HCT116 (cell line): Measurements from ENCODE around the gene RAD17. TPM values are rescaled to one million over a fixed set of nuclear protein-coding genes. Genes with fewer than 3 reads are reported as not detected.

Source experiments
- ATAC-seq: fragments of 200-7000 bp; cut with Tn5 transposase; 2 replicates; pipeline ENCODE4 v1.9.1; 2020; ENCODE audit warnings: mild to moderate bottlenecking, moderate library complexity
- BruUV-seq: library from RNA; stranded (reverse); fragments of 400-500 nt; replicated peaks from 2 replicates; lab custom pipeline; 2021; lab: Mats Ljungman, UMichigan
- CTCF ChIA-PET: fragments of 300-600 bp; sonication (Branson Sonifier 250); formaldehyde crosslinking; loops from one replicate; lab custom pipeline; 2021; ENCODE audit warnings: antibody characterized with exemption; lab: Charles Lee
- POLR2A ChIA-PET: fragments of 300-600, 350-600 bp; sonication (Branson Sonifier 250); formaldehyde crosslinking; loops from one replicate; lab custom pipeline; 2021; ENCODE audit warnings: antibody characterized with exemption; lab: Charles Lee
- RAD21 ChIA-PET, 2 experiments: fragments of 300-600 bp; sonication (Branson Sonifier 250); formaldehyde crosslinking; loops; one replicate each; lab custom pipeline; 2023; ENCODE audit warnings: low total read pairs in 2 of 2; ENCODE audit not compliant: uncharacterized antibody in 2 of 2, unreplicated experiment in 2 of 2, low non-redundant PET in 1 of 2; lab: Charles Lee
- DNase-seq: peaks from one replicate; pipeline ENCODE4 v3.0.0-alpha.2; 2010; ENCODE audit warnings: low read depth, low spot score
- H2AFZ ChIP-seq: fragments of 200-600 bp; shearing (Covaris generic), sonication (generic); 2 replicates; pipeline ENCODE4 v1.6.1; 2017; ENCODE audit warnings: low read depth, mixed run types, mixed read lengths, antibody characterized with exemption, low read length; ENCODE audit not compliant: poor library complexity, severe bottlenecking
- H3K27ac ChIP-seq: 2 replicates; pipeline ENCODE4 v1.5.1; 2012; ENCODE audit warnings: low read depth, low read length
- H3K27me3 ChIP-seq: fragments of 200-600 bp; sonication (generic); 2 replicates; pipeline ENCODE4 v1.6.1; 2016; ENCODE audit warnings: mixed run types, low read length, mixed read lengths; ENCODE audit not compliant: insufficient read depth
- H3K36me3 ChIP-seq, 2 experiments: fragments of 200-500 bp in 1 of 2; fragments of 200-600 bp in 1 of 2; sonication (Bioruptor generic) in 1 of 2; sonication (generic) in 1 of 2; 2 replicates each; pipeline versions ENCODE4 v1.5.1 to v1.6.1; 2014 to 2016; ENCODE audit warnings: low read length in 2 of 2, inconsistent platforms in 1 of 2, mixed read lengths in 1 of 2, mixed run types in 1 of 2; ENCODE audit not compliant: insufficient read depth in 2 of 2, control insufficient read depth in 1 of 2
- H3K4me1 ChIP-seq, 2 experiments: fragments of 200-600 bp in 1 of 2; sonication (generic) in 1 of 2; 2 replicates each; pipeline versions ENCODE4 v1.5.1 to v1.6.1; 2012 to 2017; ENCODE audit warnings: low read length in 2 of 2, inconsistent platforms in 1 of 2, mild to moderate bottlenecking in 1 of 2, mixed read lengths in 1 of 2, mixed run types in 1 of 2, moderate library complexity in 1 of 2; ENCODE audit not compliant: insufficient read depth in 2 of 2, control insufficient read depth in 1 of 2
- H3K4me2 ChIP-seq: fragments of 200-600 bp; sonication (generic); 2 replicates; pipeline ENCODE4 v1.6.1; 2017; ENCODE audit warnings: mixed run types, low read length, mixed read lengths
- H3K4me3 ChIP-seq, 2 experiments: fragments of 200-600 bp in 1 of 2; sonication (generic) in 1 of 2; replicated peaks in 1 of 2; 2 replicates each; pipeline ENCODE4 v1.5.1; 2011 to 2016; ENCODE audit warnings: low read length in 2 of 2, control low read depth in 1 of 2, low read depth in 1 of 2, mild to moderate bottlenecking in 1 of 2, mixed read lengths in 1 of 2, mixed run types in 1 of 2
- H3K79me2 ChIP-seq: fragments of 200-600 bp; sonication (generic); 2 replicates; pipeline ENCODE4 v1.6.1; 2017; ENCODE audit warnings: mild to moderate bottlenecking, mixed run types, low read length, moderate library complexity, mixed read lengths; ENCODE audit not compliant: insufficient read depth
- H3K9ac ChIP-seq: fragments of 200-600 bp; sonication (generic); 2 replicates; pipeline ENCODE4 v1.6.1; 2016; ENCODE audit warnings: low read length, mixed read lengths
- H3K9me2 ChIP-seq: fragments of 200-600 bp; sonication (generic), shearing (Covaris generic); 2 replicates; pipeline ENCODE4 v1.6.1; 2017; ENCODE audit warnings: mixed run types, mild to moderate bottlenecking, moderate library complexity; ENCODE audit not compliant: insufficient read depth
- H3K9me3 ChIP-seq, 2 experiments: fragments of 200-500 bp in 1 of 2; fragments of 200-600 bp in 1 of 2; sonication (Bioruptor generic) in 1 of 2; sonication (generic) in 1 of 2; 2 replicates each; pipeline ENCODE4 v1.6.1; 2014 to 2017; ENCODE audit warnings: low read length in 2 of 2, mixed read lengths in 2 of 2, inconsistent platforms in 1 of 2, low read depth in 1 of 2, mild to moderate bottlenecking in 1 of 2, mixed run types in 1 of 2, moderate library complexity in 1 of 2; ENCODE audit not compliant: control insufficient read depth in 1 of 2, insufficient read depth in 1 of 2
- H4K20me1 ChIP-seq: fragments of 200-600 bp; sonication (generic), shearing (Covaris generic); 2 replicates; pipeline ENCODE4 v1.6.1; 2017; ENCODE audit warnings: mixed run types, mild to moderate bottlenecking, moderate library complexity; ENCODE audit not compliant: insufficient read depth
- CBX3 ChIP-seq: IDR thresholded peaks from 2 replicates; pipeline ENCODE4 v1.6.1; 2012; ENCODE audit warnings: low read depth
- EGR1 ChIP-seq: IDR thresholded peaks from 2 replicates; pipeline ENCODE4 v1.6.1; 2012; ENCODE audit warnings: low read depth
- ELF1 ChIP-seq: IDR thresholded peaks from 2 replicates; pipeline ENCODE4 v1.6.1; 2012; ENCODE audit warnings: low read depth, borderline replicate concordance
- EZH2phosphoT487 ChIP-seq: fragments of 200-600 bp; IDR thresholded peaks from 2 replicates; pipeline ENCODE4 v1.6.1; 2018; ENCODE audit warnings: antibody characterized with exemption, borderline replicate concordance
- MAX ChIP-seq: IDR thresholded peaks from 2 replicates; pipeline ENCODE4 v1.6.1; 2012
- POLR2AphosphoS5 ChIP-seq: IDR thresholded peaks from 2 replicates; pipeline ENCODE4 v1.6.1; 2011; ENCODE audit warnings: mild to moderate bottlenecking, low read depth, low read length, moderate library complexity
- REST ChIP-seq: IDR thresholded peaks from 2 replicates; pipeline ENCODE4 v1.6.1; 2012; ENCODE audit warnings: low read depth
- ZBTB33 ChIP-seq: IDR thresholded peaks from 2 replicates; pipeline ENCODE4 v1.6.1; 2011; ENCODE audit warnings: mild to moderate bottlenecking, low read length, moderate library complexity; ENCODE audit not compliant: insufficient replicate concordance; ENCODE audit errors: extremely low read depth
- intact Hi-C: fragments of 100-400 bp; cut with micrococcal nuclease; formaldehyde crosslinking; loops from 2 replicates; pipeline ENCODE4 v1.10.0; 2022
- total RNA-seq: library from RNA; stranded (reverse); gene quantifications from one replicate; pipeline ENCODE4 v1.2.1, GENCODE V29; 2021; ENCODE audit not compliant: unreplicated experiment

The RAD17 gene
- total RNA-seq, 1 experiment from 2014 or later = 29.0 TPM

GRCh38 chr5:69431424-69432303 is 62.0 kb downstream of the RAD17 start:
- peaks cover 7% of the 10 kb centered on the region in 2 experiments; a peak in 3 of 4 replicates for H3K36me3 ChIP-seq
- ChIA-PET RAD21 (no interaction called here), POLR2A (no interaction called here), CTCF (no interaction called here)
- no peaks in the 10 kb centered on the region for H3K4me1 ChIP-seq
- no peak overlapping the region for H3K4me3 ChIP-seq
- no peaks in the 10 kb centered on the region for H3K27me3 ChIP-seq
- H3K4me2 ChIP-seq = no peak overlapping the region
- no peaks in the 10 kb centered on the region for H3K79me2 ChIP-seq
- intact Hi-C loops = no loop called here
- ATAC-seq (no peak), DNase-seq (no peak)
- no peak overlapping the region for H3K9ac ChIP-seq
- H3K9me3 ChIP-seq = no peaks in the 10 kb centered on the region
- BruUV-seq = no TSS peak
- TF ChIP-seq CBX3 (no peak), ELF1 (no peak), EZH2phosphoT487 (no peak), POLR2AphosphoS5 (no peak)
- H4K20me1 ChIP-seq = no peaks in the 10 kb centered on the region
- no peak overlapping the region for H3K27ac ChIP-seq
- H3K9me2 ChIP-seq = no peaks in the 10 kb centered on the region
- H2AFZ ChIP-seq = no peak overlapping the region

- Histone ChIP-seq H2AFZ (no peak overlapping the region), H3K9ac (no peak overlapping the region), H3K27ac (no peak overlapping the region), H3K79me2 (no peaks in the 10 kb centered on the region), H3K9me3 (no peaks in the 10 kb centered on the region), H3K9me2 (no peaks in the 10 kb centered on the region), H3K36me3 (peaks cover 7% of the 10 kb centered on the region in 2 experiments; a peak in 3 of 4 replicates), H3K4me3 (no peak overlapping the region), H3K4me1 (no peaks in the 10 kb centered on the region), H3K4me2 (no peak overlapping the region), H3K27me3 (no peaks in the 10 kb centered on the region), H4K20me1 (no peaks in the 10 kb centered on the region)
- POLR2A ChIA-PET = no interaction called here
- DNase-seq (no peak), ATAC-seq (no peak)
- intact Hi-C loops = no loop called here
- CTCF ChIA-PET = no interaction called here
- BruUV-seq = no TSS peak
- RAD21 ChIA-PET = no interaction called here
- TF ChIP-seq EZH2phosphoT487 = no peak
- TF ChIP-seq REST = no peak
- TF ChIP-seq EGR1 = no peak
- no peak for TF ChIP-seq MAX
- no peak for TF ChIP-seq ELF1
- no peak for TF ChIP-seq ZBTB33
Measured at GRCh38 chr5:69432412-69433206, 63.0 kb downstream of the RAD17 start.
